Esophagus (tissue), 2 donors: ENCODE results near the gene ANKRD52. TPM values are rescaled to one million over a fixed set of nuclear protein-coding genes. Genes with fewer than 3 reads are reported as not detected.

Experiments used
- H3K27ac ChIP-seq, 2 donors: one replicate each; pipeline ENCODE4 v1.5.1; 2013; ENCODE audit warnings: low read depth in 2 of 2, mild to moderate bottlenecking in 2 of 2, inconsistent platforms in 1 of 2, low read length in 1 of 2, moderate library complexity in 1 of 2
- H3K27me3 ChIP-seq, 2 donors: one replicate each; pipeline ENCODE4 v1.6.1; 2013; ENCODE audit warnings: low read length in 2 of 2, control low read depth in 1 of 2, mild to moderate bottlenecking in 1 of 2; ENCODE audit not compliant: insufficient read depth in 2 of 2, control insufficient read depth in 1 of 2
- H3K36me3 ChIP-seq, 2 donors: one replicate each; pipeline ENCODE4 v1.6.1; 2013; ENCODE audit warnings: low read length in 1 of 2; ENCODE audit not compliant: control insufficient read depth in 2 of 2, insufficient read depth in 2 of 2
- H3K4me1 ChIP-seq, 2 donors: one replicate each; pipeline ENCODE4 v1.6.1; 2013; ENCODE audit warnings: low read length in 1 of 2; ENCODE audit not compliant: control insufficient read depth in 2 of 2, insufficient read depth in 2 of 2
- H3K4me3 ChIP-seq, 2 donors: one replicate each; pipeline ENCODE4 v1.5.1; 2013; ENCODE audit warnings: low read length in 2 of 2, mild to moderate bottlenecking in 2 of 2, low read depth in 1 of 2, moderate library complexity in 1 of 2
- H3K9me3 ChIP-seq, 2 donors: one replicate each; pipeline ENCODE4 v1.6.1; 2013; ENCODE audit warnings: mild to moderate bottlenecking in 2 of 2, low read depth in 1 of 2, low read length in 1 of 2, moderate library complexity in 1 of 2; ENCODE audit not compliant: control insufficient read depth in 2 of 2, insufficient read depth in 1 of 2
- WGBS, 2 donors: extraction: QIAGEN DNeasy Blood & Tissue Kit; methylation state at CpG; one replicate each; pipeline ENCODE4 v1.1.7; 2013; 5-methylcytosine and 5-hydroxymethylcytosine counted together
- polyA plus RNA-seq, 2 donors: library from polyadenylated mRNA; stranded (reverse); fragments of 200-250 nt; gene quantifications; one replicate each; pipeline ENCODE4 v1.2.3, GENCODE V29; 2013
- donor health status: healthy with polysubstance abuse.
- donor health status: Bipolar disorder and iron deficiency.

Gene ANKRD52
- polyA plus RNA-seq, 2 donors = 4.9 to 9.3 TPM

DNA sequence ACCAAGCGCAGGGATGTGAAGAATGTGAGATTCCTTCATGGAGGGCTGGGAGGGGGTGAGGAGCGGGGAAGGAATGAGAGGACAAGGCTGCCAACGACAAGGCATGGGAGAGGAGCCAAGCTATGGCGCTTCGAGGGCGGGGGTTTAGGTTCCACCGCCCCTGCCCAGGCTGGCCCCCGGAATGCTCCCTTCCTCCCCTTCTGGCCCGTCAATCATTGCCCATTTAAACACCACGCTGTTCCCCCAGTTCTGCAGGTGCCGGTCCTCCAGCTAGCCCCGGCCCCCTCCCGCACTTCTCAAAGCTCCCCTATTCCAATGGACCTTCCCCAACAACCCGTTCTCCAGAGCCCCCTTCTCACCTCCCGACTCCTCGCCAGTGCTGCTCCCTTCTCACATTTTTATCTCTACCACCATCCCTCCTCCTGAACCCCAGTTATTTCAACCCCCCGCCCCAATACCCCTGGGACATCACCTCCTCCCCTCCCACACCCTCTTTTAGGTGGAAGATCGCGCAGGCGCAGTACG, 36.9 kb downstream of the ANKRD52 start:
- H3K27me3 ChIP-seq = no peaks in the 10 kb centered on the region
- peak overlapping the region; percentile 95 to 100 for H3K27ac ChIP-seq
- WGBS, 2 donors = 1% methylated on average over 19 to 21 of the region's 21 CpGs
- peaks cover 0 to 3% of the 10 kb centered on the region in 2 donors for H3K4me1 ChIP-seq
- H3K9me3 ChIP-seq = no peaks in the 10 kb centered on the region
- H3K4me3 ChIP-seq = peak overlapping the region; percentile 72 to 93
- H3K36me3 ChIP-seq = peaks cover 0 to 6% of the 10 kb centered on the region in 2 donors

DNA sequence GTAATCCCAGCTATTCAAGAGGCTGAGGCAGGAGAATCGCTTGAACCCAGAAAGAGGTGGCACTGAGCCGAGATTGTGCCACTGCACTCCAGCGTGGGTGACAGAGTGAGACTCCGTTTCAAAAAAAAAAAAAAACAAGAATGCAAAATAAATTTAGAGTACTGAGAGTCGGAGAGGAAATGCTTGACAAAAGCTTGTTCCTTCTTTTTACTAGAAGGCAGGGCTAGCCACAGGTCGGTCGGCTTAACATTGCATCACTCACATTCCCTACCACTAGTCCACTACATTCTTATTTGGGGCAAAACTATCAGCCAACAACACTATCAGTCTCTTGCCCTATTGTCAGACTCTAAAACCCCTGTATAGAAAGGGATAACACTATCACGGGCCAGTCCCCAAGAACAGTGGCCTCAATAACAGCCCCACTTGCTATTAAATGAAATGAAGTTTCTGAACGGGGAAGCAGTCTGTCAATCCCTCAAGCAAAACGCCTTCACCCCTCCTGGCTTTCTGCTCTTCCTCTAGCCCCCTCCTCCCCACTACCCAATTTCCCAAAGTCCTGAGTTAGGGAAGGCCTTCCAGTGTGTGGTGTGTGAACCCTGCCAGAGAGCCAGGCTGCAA, 37.5 kb downstream of the ANKRD52 start:
- 6 to 8% methylated on average over 10 of the region's 10 CpGs for WGBS, 2 donors
- H3K4me1 ChIP-seq = peaks cover 0 to 3% of the 10 kb centered on the region in 2 donors
- H3K4me3 ChIP-seq = peak overlapping the region; percentile 72 to 93
- no peaks in the 10 kb centered on the region for H3K9me3 ChIP-seq
- peak overlapping the region; percentile 95 to 100 for H3K27ac ChIP-seq
- peaks cover 0 to 3% of the 10 kb centered on the region in 2 donors for H3K36me3 ChIP-seq
- no peaks in the 10 kb centered on the region for H3K27me3 ChIP-seq

DNA sequence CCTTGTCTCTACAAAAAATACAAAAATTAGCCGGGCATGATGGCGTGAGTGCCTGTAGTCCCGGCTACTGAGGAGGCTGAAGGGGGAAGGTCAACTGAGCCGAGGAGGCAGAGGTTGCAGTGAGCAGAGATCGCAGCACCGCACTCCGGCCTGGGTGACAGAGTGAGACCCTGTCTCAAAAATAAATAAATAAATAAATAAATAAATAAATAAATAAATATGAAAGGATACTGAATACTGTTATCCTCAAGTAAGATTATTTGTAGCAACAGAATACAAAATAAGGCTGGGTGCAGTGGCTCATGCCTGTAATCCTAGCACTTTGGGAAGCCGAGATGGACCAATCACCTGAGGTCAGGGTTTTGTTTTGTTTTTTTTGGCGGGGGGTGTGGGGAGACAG, 38.3 kb downstream of the ANKRD52 start:
- WGBS, 2 donors = 92 to 94% methylated on average over 9 of the region's 9 CpGs
- Histone ChIP-seq H3K36me3 (peaks cover 0 to 5% of the 10 kb centered on the region in 2 donors), H3K9me3 (no peaks in the 10 kb centered on the region), H3K4me1 (peaks cover 0 to 3% of the 10 kb centered on the region in 2 donors), H3K4me3 (no peak overlapping the region), H3K27me3 (no peaks in the 10 kb centered on the region), H3K27ac (peak overlapping the region in 1 of 2 donors; percentile 24)

DNA sequence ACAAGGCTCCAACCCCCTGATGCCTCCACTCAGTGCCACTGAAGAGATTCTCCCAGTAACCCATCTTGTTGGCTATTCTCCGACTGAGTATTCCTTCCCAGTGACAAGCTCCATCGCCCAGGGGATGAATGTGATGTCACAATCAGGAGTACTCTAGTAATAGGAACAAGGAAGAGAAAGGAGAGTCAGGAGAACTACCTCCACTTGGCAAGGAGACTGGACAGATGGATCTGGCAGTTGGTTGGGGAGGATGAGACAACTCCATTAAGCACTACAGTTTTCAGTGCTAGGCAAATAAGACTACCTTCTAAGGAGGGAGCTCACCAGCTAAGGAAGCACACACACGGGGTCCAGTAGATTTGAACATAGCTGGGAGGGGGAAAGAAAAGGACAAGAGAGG, 41.7 kb downstream of the ANKRD52 start:
- Histone ChIP-seq H3K27me3 (no peaks in the 10 kb centered on the region), H3K36me3 (peaks cover 0 to 19% of the 10 kb centered on the region in 2 donors), H3K4me3 (no peak overlapping the region), H3K9me3 (no peaks in the 10 kb centered on the region), H3K27ac (no peak overlapping the region), H3K4me1 (no peaks in the 10 kb centered on the region)
- WGBS, 2 donors = 80 to 85% methylated on average over 3 of the region's 3 CpGs

DNA sequence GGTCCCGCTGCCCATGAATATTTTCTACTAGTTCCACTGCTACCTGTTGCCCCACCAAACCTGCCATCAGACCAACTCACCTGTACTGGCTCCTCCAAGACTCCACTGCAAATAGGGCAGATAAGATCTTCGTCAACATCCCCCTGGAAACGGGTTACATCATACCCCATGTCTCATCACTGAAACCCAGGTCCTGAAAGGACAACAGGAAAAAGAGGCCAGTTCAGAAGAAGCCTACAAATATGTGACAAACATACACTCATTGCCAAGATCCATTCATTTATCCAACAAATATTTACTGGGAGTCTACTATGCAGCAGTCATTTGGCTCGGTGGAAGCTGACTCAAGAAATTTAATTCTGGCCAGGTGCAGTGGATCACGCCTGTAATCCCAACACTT, 44.3 kb downstream of the ANKRD52 start:
- H3K27ac ChIP-seq = no peak overlapping the region
- H3K36me3 ChIP-seq = peaks cover 4 to 24% of the 10 kb centered on the region in 2 donors
- 86 to 87% methylated on average over 5 of the region's 5 CpGs for WGBS, 2 donors
- no peaks in the 10 kb centered on the region for H3K9me3 ChIP-seq
- H3K4me3 ChIP-seq = no peak overlapping the region
- no peaks in the 10 kb centered on the region for H3K27me3 ChIP-seq
- no peaks in the 10 kb centered on the region for H3K4me1 ChIP-seq

DNA sequence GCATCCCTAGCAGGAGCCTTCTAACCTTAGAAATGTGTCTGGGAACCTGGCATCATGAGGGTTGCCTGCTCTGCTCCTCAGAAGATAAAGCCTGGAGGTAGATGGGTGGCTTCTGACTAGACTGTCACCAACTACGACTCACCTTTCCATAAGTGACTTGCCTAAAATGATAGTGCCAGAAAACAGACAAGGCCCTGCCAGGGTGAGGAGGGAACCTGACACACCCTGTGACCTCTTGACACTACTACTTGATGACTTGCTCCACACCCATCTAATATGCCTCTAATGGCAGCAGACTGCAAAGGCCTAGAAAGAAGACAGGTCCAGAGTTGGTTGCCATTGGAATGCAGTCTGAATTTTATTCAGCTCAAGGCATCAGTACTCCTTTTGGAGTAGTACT, 45.8 kb downstream of the ANKRD52 start:
- Histone ChIP-seq H3K27ac (no peak overlapping the region), H3K36me3 (peaks cover 9 to 32% of the 10 kb centered on the region in 2 donors), H3K9me3 (no peaks in the 10 kb centered on the region), H3K4me3 (no peak overlapping the region), H3K27me3 (no peaks in the 10 kb centered on the region), H3K4me1 (no peaks in the 10 kb centered on the region)
- 63 to 93% methylated on average over 1 of the region's 1 CpG for WGBS, 2 donors

DNA sequence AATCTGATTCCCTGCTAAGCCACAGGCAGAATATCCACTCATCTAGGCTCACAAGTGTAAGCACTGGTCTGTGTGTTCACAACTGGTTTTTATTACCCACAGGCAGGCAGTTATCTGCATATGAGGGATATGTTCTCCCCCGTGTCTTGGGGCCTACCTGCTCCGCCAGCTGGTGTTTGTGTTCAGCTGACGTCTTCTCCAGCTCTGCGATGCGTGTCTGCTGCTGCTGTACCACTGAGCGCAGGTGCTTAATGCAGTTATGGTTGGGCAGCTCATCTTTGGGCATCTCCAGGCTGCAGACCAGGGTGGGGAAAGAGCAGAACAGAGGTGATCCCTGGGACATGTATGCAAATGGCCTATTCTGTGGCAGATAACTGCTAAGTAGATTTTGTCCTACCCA, 50.2 kb downstream of the ANKRD52 start:
- Histone ChIP-seq H3K27me3 (no peaks in the 10 kb centered on the region), H3K9me3 (no peaks in the 10 kb centered on the region), H3K27ac (no peak overlapping the region), H3K4me1 (no peaks in the 10 kb centered on the region), H3K36me3 (peaks cover 14 to 33% of the 10 kb centered on the region in 2 donors), H3K4me3 (no peak overlapping the region)
- 88 to 89% methylated on average over 6 of the region's 6 CpGs for WGBS, 2 donors

DNA sequence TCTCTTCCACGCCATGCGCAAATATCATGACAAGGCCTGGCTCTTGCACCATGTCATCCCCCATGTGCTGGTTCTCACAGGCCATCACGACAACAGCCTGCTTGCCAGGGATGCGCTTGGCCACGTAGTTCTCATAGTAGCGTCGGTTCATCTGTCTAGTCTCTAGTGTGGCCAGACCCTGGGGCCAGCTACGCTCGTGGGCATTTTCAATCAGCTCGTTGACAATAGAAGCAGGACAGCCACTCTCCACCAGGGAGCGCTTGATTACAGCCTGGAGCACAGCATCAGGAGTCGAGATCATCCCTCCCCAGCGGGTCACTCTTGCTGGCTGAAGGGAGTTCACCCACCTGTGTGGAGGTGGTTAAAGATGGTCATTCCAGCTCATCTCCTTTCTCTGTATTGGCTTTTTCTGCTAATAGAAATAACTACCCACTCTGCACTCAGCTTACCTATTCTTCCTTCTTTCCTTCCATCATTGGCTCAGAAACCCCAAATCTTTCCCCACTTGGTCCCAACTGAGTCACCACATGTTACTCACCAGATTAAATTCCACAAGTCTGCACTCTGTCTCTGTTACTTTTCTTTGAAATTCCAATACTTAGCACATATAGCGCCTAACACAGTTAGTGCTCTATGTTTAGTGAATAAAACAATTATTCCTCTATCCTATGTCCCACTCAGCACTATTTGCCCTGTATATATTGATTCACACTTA, 51.6 kb downstream of the ANKRD52 start:
- WGBS, 2 donors = 56 to 58% methylated on average over 14 of the region's 14 CpGs
- no peaks in the 10 kb centered on the region for H3K27me3 ChIP-seq
- H3K27ac ChIP-seq = no peak overlapping the region
- no peak overlapping the region for H3K4me3 ChIP-seq
- H3K36me3 ChIP-seq = peaks cover 14 to 26% of the 10 kb centered on the region in 2 donors
- no peaks in the 10 kb centered on the region for H3K9me3 ChIP-seq
- no peaks in the 10 kb centered on the region for H3K4me1 ChIP-seq

DNA sequence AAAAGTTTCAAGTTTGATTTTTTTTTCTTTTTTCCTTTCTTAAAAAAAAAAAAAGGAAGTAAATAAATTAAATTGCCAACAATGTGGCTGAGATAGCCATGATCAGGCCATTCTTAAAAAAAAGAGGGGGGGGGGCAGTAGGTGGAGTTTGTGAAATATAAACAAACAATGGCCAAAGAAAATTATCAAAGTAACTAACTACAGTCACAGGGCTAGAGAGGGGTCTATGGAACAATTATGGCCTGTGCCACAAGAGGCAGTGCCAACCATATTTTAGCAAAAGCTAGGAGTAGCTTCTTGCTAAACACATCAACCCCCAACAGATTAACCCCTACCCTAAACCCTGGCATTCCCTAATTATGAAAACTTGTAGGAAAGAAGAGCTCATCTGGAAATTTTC, 52.7 kb downstream of the ANKRD52 start:
- no peak overlapping the region for H3K27ac ChIP-seq
- no peaks in the 10 kb centered on the region for H3K27me3 ChIP-seq

DNA sequence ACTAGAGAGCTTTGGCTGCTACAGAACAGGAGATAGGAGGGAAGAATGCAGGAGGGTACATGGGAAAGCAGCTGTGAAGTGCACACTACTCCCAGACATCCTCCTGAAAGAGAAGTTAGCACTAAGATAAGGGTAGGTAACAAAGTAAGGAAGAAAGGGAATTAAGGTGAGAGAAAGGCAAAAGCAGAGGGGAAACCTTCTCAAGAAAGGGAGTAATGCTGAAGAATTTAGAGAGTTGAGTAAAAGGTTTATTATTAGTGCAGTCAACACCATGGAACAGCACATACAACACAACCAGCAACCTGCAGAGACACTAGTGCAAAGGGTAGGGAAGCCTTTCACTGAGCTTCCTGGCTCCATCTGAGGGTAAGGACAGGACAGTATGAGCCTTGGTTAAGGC, 53.9 kb downstream of the ANKRD52 start:
- H3K27ac ChIP-seq = no peak overlapping the region
- peaks cover 10 to 20% of the 10 kb centered on the region in 2 donors for H3K36me3 ChIP-seq
- no peaks in the 10 kb centered on the region for H3K9me3 ChIP-seq
- H3K4me3 ChIP-seq = no peak overlapping the region
- H3K27me3 ChIP-seq = no peaks in the 10 kb centered on the region
- no peaks in the 10 kb centered on the region for H3K4me1 ChIP-seq

More for the DNA sequence above, 52.7 kb downstream of the ANKRD52 start:
- Histone ChIP-seq H3K9me3 (no peaks in the 10 kb centered on the region), H3K4me1 (no peaks in the 10 kb centered on the region), H3K4me3 (no peak overlapping the region), H3K36me3 (peaks cover 14 to 26% of the 10 kb centered on the region in 2 donors)
